ENCODE data around the gene STUM. TPM values are rescaled to one million over a fixed set of nuclear protein-coding genes. Genes with fewer than 3 reads are reported as not detected.

STUM gene
- total RNA-seq, 1 donor from 2014 or later: 3.0 TPM

DNA sequence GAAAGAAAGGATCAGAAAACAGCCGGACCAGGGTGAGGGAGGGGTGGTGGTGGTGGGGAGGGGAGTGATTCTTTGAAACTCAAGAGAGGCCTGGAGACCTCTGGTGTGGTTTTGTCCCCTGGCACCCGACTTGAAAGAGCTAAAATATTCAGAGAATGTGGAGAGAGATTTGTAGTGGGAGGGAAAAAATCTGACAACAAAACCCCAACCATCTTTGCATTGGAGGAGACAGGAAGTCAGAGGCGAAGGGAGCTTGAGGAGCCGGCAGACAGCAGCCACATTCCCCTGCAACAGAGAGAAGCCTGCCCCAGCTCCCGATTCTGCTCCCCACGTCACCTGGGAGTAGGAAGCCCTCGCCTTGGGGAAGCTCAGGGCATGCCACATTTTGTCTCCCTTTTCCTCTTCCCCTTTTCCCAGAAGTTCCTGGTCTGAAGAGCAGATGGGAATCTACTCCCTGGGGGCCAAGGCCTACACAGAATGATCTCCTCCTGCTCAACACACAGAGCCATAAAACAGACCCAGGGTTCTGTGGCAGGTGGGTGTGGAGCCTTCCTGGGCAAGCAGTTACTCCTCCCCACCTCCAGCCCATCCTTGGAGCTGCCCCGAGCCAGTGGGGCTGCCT is 105.6 kb downstream of the STUM start:
- no peak overlapping the region for H3K4me3 ChIP-seq
- no peaks in the 10 kb centered on the region for H3K9me3 ChIP-seq
- TF ChIP-seq, protein P1, sequence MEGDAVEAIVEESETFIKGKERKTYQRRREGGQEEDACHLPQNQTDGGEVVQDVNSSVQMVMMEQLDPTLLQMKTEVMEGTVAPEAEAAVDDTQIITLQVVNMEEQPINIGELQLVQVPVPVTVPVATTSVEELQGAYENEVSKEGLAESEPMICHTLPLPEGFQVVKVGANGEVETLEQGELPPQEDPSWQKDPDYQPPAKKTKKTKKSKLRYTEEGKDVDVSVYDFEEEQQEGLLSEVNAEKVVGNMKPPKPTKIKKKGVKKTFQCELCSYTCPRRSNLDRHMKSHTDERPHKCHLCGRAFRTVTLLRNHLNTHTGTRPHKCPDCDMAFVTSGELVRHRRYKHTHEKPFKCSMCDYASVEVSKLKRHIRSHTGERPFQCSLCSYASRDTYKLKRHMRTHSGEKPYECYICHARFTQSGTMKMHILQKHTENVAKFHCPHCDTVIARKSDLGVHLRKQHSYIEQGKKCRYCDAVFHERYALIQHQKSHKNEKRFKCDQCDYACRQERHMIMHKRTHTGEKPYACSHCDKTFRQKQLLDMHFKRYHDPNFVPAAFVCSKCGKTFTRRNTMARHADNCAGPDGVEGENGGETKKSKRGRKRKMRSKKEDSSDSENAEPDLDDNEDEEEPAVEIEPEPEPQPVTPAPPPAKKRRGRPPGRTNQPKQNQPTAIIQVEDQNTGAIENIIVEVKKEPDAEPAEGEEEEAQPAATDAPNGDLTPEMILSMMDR (IDR thresholded peaks at IDR 0.05): no peak
- H3K27me3 ChIP-seq: no peaks in the 10 kb centered on the region
- no peak for DNase-seq (ENCODE audit: low spot score in 2 of 2)
- H3K36me3 ChIP-seq: no peaks in the 10 kb centered on the region
- peak overlapping the region; percentile 47 to 54 for H3K27ac ChIP-seq
- intact Hi-C loops (cut with DNase I): no loop called here
- peaks cover 16 to 56% of the 10 kb centered on the region in 2 donors for H3K4me1 ChIP-seq

DNA sequence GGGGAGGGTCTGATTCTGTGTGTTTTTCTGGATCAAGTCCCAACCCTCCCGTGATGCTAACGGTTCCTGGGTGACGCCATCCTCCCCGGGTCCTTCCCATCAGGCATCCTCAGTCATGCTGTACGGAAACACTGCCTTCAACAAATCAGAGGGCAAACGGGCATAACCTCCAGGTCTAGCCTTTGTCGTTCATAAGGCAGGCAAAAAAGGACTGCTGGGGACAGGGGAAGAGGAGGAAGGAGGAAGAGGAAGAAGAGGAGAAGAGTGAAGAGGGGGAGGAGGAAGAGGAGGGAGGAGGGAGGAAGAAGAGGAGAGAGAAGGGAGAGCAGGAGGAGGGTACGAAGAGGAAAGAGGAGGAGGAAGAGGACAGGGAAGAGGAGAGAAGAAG is 106.1 kb downstream of the STUM start:
- no peak for DNase-seq (ENCODE audit: low spot score in 2 of 2)
- Histone ChIP-seq H3K9me3 (no peaks in the 10 kb centered on the region), H3K4me1 (peaks cover 18 to 59% of the 10 kb centered on the region in 2 donors), H3K27ac (peak overlapping the region; percentile 47 to 54), H3K27me3 (no peaks in the 10 kb centered on the region), H3K36me3 (no peaks in the 10 kb centered on the region), H3K4me3 (no peak overlapping the region)
- intact Hi-C loops (cut with DNase I): no loop called here
- TF ChIP-seq, protein P1 (IDR thresholded peaks at IDR 0.05): no peak

DNA sequence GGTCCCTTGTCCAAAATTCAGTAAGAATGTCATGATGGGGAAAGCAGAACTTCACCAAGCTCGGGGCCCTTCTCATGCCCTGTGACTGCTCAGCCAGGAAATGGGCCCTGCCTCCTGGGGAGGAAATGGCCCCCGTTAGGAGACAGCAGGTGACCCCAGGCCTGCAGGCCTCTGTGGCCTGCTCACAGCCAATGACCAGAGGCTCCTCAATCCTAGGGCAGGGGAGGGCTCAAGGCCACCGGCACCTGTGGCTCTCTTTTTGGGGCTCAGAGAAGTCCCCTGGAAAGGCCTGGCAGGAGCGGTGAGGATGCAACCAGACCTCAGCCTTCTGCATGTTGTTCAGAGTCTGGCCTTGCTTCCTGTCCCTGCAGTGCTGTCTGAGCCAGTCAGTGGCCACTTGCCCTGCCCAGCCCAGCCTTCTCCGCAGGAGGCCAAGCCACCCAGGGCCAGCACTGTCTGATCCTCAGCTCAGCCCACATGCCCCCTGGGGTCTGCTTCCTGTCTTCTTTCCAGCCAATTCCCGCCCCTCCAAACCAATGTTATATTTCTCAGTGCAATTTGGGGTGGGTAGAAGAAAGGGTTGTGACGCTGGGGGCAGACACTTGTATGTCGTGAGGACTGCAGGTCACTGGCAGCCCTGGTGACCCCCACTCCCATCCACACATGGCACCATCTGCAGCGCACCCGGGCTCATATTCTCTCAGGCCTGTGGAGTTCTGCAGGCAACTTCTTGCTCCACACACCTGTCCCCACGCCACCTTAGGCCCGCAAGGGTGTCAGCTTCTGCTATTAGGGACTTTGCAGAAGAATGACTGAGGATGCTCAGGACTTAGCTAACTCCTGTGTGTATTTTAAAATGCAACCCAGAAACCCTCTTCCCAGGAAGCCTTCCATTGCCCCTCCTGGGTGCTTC is 106.9 kb downstream of the STUM start:
- Histone ChIP-seq H3K4me1 (peaks cover 18 to 59% of the 10 kb centered on the region in 2 donors), H3K4me3 (no peak overlapping the region), H3K36me3 (no peaks in the 10 kb centered on the region), H3K27me3 (no peaks in the 10 kb centered on the region), H3K9me3 (no peaks in the 10 kb centered on the region), H3K27ac (peak overlapping the region; percentile 74 to 77)
- TF ChIP-seq, protein P1 (IDR thresholded peaks at IDR 0.05): no peak
- no peak for DNase-seq (ENCODE audit: low spot score in 2 of 2)
- intact Hi-C loops (cut with DNase I): no loop called here

DNA sequence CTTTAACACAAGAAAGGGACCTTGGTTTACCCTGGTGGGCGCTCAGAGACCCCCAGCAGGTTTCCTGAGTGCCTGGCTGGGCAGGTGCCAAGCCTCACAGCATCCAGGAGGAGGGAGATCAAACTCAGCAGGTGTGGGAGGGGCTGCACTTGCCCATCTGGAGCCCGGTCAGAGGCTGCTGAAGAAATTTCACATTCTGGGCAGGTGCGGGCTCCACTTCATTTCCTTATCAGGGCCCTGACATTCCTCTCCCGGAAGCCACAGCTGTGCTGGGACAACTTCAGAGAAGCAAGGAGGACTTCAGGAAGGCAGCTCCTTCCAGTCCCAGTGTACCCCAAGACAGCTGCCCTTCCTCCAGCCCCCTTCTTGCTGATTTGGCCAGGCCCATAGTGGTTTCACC is 107.6 kb downstream of the STUM start:
- Histone ChIP-seq H3K9me3 (no peaks in the 10 kb centered on the region), H3K27ac (peak overlapping the region; percentile 74 to 77), H3K4me3 (no peak overlapping the region), H3K36me3 (no peaks in the 10 kb centered on the region), H3K27me3 (no peaks in the 10 kb centered on the region), H3K4me1 (peaks cover 24 to 63% of the 10 kb centered on the region in 2 donors)
- TF ChIP-seq, protein P1 (IDR thresholded peaks at IDR 0.05): no peak
- DNase-seq (ENCODE audit: low spot score in 2 of 2): no peak
- intact Hi-C loops (cut with DNase I): no loop called here

DNA sequence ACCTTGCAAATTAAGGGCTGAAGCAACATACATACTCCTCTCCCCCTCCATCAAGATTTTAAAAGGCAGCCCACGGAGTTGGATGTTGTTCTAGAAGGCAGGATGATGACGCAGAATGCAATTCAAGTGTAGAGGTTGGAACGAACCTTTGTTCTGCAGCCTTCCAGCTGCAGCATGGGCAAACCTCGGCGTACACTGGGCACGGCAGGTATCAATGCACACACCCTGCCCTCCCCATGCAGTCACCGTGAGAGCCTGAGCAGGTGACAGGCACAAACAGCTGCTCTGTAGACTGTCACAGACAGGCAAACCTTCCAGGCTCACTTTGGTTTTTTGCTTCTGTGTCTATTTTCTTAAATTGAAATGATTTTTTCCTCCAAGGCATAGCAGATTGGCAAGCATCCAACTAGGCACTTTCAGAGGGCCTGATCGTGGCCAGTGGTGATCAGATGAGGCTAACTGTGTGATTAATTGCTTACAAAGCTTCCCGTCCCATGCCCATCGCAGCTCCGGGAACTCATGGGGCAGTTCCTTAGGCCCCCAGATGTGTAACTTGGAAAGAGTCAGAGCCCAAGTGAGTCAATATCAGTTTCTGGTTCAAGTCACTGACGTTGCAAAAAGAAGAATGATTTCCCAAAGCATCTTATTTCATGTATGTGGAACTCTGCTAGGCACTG is 108.2 kb downstream of the STUM start:
- Histone ChIP-seq H3K36me3 (no peaks in the 10 kb centered on the region), H3K4me3 (no peak overlapping the region), H3K9me3 (no peaks in the 10 kb centered on the region), H3K27ac (peak overlapping the region; percentile 74 to 77), H3K4me1 (peaks cover 29 to 68% of the 10 kb centered on the region in 2 donors), H3K27me3 (no peaks in the 10 kb centered on the region)
- TF ChIP-seq, protein P1 (IDR thresholded peaks at IDR 0.05): no peak
- DNase-seq (ENCODE audit: low spot score in 2 of 2): peak in 1 of 2 donors; percentile 89
- intact Hi-C loops (cut with DNase I): loop anchor here (1.0 kb wide), 2 partner anchors 24 to 47 kb away; no protein-coding TSS in a partner anchor
